MCF 10A (cell line): ENCODE data around the gene HOXB8. TPM values are rescaled to one million over a fixed set of nuclear protein-coding genes. Genes with fewer than 3 reads are reported as not detected.

ENCODE experiments used
- BruUV-seq: library from RNA; stranded (reverse); fragments of 400-500 nt; replicated peaks from 2 replicates; lab custom pipeline; 2021; lab: Mats Ljungman, UMichigan
- CTCF ChIA-PET: fragments of 300-600 bp; sonication (Branson Sonifier 250); formaldehyde crosslinking; extraction: SDS; loops from one replicate; lab custom pipeline; 2021; ENCODE audit warnings: antibody characterized with exemption, inconsistent platforms; lab: Yijun Ruan, JAX
- POLR2A ChIA-PET: fragments of 300-600, 350-650 bp; sonication (Branson Sonifier 250); formaldehyde crosslinking; extraction: SDS; loops from one replicate; lab custom pipeline; 2020; ENCODE audit warnings: antibody characterized with exemption, inconsistent platforms; lab: Yijun Ruan, JAX
- DNase-seq: peaks from one replicate; pipeline ENCODE4 v3.0.0-alpha.2; 2018; ENCODE audit not compliant: unreplicated experiment
- H3K27ac Mint-ChIP-seq: one replicate; pipeline ENCODE4 v1.8.0; 2022; ENCODE audit warnings: mild to moderate bottlenecking, low read depth, mixed read lengths; ENCODE audit not compliant: unreplicated experiment
- H3K27me3 Mint-ChIP-seq: one replicate; pipeline ENCODE4 v1.8.0; 2022; ENCODE audit warnings: mixed read lengths; ENCODE audit not compliant: insufficient read depth, unreplicated experiment
- H3K36me3 Mint-ChIP-seq: one replicate; pipeline ENCODE4 v1.8.0; 2022; ENCODE audit warnings: mild to moderate bottlenecking, moderate library complexity, mixed read lengths; ENCODE audit not compliant: insufficient read depth, unreplicated experiment
- H3K4me1 Mint-ChIP-seq: one replicate; pipeline ENCODE4 v1.8.0; 2022; ENCODE audit warnings: mixed read lengths; ENCODE audit not compliant: insufficient read depth, unreplicated experiment
- H3K4me3 Mint-ChIP-seq: one replicate; pipeline ENCODE4 v1.8.0; 2022; ENCODE audit warnings: mild to moderate bottlenecking, moderate library complexity, mixed read lengths; ENCODE audit not compliant: unreplicated experiment
- H3K9me3 Mint-ChIP-seq: one replicate; pipeline ENCODE4 v1.8.0; 2022; ENCODE audit warnings: mixed read lengths; ENCODE audit not compliant: unreplicated experiment
- CTCF ChIP-seq: fragments of 200-600 bp; IDR thresholded peaks from one replicate; pipeline ENCODE4 v1.8.0; 2022; ENCODE audit warnings: antibody characterized with exemption, mild to moderate bottlenecking; ENCODE audit not compliant: unreplicated experiment
- intact Hi-C: fragments of 100-400 bp; cut with micrococcal nuclease; formaldehyde crosslinking; loops from 2 replicates; pipeline ENCODE4 v1.14.1; 2022
- total RNA-seq: library from RNA; stranded (reverse); gene quantifications from 2 replicates; pipeline ENCODE4 v1.2.3, GENCODE V29; 2022

The HOXB8 gene
- total RNA-seq, 1 experiment from 2014 or later = not detected

- Mint-ChIP-seq H3K36me3 (no peaks in the 10 kb centered on the region), H3K4me1 (no peaks in the 10 kb centered on the region), H3K27ac (no peak within 1 kb of the TSS), H3K9me3 (no peaks in the 10 kb centered on the region), H3K27me3 (peaks cover 26% of the 10 kb centered on the region), H3K4me3 (peak within 1 kb of the TSS; percentile 65)
- POLR2A ChIA-PET = interaction anchor here (0.6 kb wide), 1 partner anchor 442 kb away, joined by 3 read pairs; no protein-coding TSS in a partner anchor
- no peak for DNase-seq
- intact Hi-C loops = no loop called here
- TF ChIP-seq CTCF = no peak
- CTCF ChIA-PET = interaction anchor here (0.6 to 2.1 kb wide), 19 partner anchors 16 to 757 kb away, joined by 3 to 23 read pairs (median 5); no protein-coding TSS in a partner anchor
- BruUV-seq = no TSS peak
These were observed 21.8 kb downstream of the HOXB8 start, which contains the start of gene HOXB5 for GRCh38 chr17:48593126-48593829. Gene HOXB5 (minus strand): TSS chr17:48593779. CDS start chr17:48593682, 97 bp downstream.

DNA sequence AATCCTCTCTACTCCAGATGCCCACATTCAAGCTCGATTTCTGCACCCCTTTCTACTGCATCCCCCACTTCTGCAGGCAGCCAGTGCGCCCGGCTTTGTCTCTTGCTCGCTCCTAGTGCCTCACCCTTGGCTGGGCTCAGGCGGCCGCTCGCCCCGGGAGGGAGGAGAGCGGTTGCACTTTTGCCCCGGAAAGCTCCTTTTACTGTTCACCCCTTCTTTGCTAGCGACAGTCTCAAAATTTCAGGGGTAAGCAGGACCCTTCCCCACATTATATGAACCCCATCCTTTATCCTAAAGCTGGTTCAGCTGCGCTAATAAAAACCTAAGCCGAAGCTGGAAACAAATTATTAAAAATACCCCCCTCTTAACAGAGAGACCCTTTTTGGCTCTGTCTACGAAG lies 22.5 kb downstream of the HOXB8 start:
- no peaks in the 10 kb centered on the region for H3K9me3 Mint-ChIP-seq
- ChIA-PET POLR2A (interaction anchor here (0.6 kb wide), 1 partner anchor 441 kb away, joined by 3 read pairs; no protein-coding TSS in a partner anchor), CTCF (interaction anchor here (0.8 to 2.1 kb wide), 12 partner anchors 15 to 438 kb away, joined by 3 to 23 read pairs (median 8); no protein-coding TSS in a partner anchor)
- no peak for TF ChIP-seq CTCF
- no peak overlapping the region for H3K4me3 Mint-ChIP-seq
- H3K27ac Mint-ChIP-seq = no peak overlapping the region
- no peaks in the 10 kb centered on the region for H3K4me1 Mint-ChIP-seq
- BruUV-seq = no TSS peak
- intact Hi-C loops = no loop called here
- peaks cover 25% of the 10 kb centered on the region for H3K27me3 Mint-ChIP-seq
- no peaks in the 10 kb centered on the region for H3K36me3 Mint-ChIP-seq
- DNase-seq = no peak

GRCh38 chr17:48592057-48592514 lies 23.0 kb downstream of the HOXB8 start:
- CTCF ChIA-PET = interaction anchor here (1.4 to 2.1 kb wide), 6 partner anchors 100 to 332 kb away, joined by 6 to 23 read pairs (median 16); no protein-coding TSS in a partner anchor
- no peaks in the 10 kb centered on the region for H3K36me3 Mint-ChIP-seq
- no peak for TF ChIP-seq CTCF
- BruUV-seq = no TSS peak
- peaks cover 20% of the 10 kb centered on the region for H3K27me3 Mint-ChIP-seq
- H3K27ac Mint-ChIP-seq = no peak overlapping the region
- intact Hi-C loops = no loop called here
- H3K9me3 Mint-ChIP-seq = no peaks in the 10 kb centered on the region
- POLR2A ChIA-PET = interaction anchor here (0.7 kb wide), 1 partner anchor 406 kb away, joined by 3 read pairs; no protein-coding TSS in a partner anchor
- no peaks in the 10 kb centered on the region for H3K4me1 Mint-ChIP-seq
- no peak for DNase-seq
- H3K4me3 Mint-ChIP-seq = no peak overlapping the region
